ENCODE results near the gene ZBTB7B.

- TF ChIP-seq POLR2A (IDR thresholded peaks at IDR 0.05) (no peak), POLR2AphosphoS5 (IDR thresholded peaks at IDR 0.05) (no peak)
Measured at GRCh38 chr1:155062151-155062686, 59.6 kb downstream of the ZBTB7B start.
